NCI-H2196 (cell line): ENCODE measurements around the gene GMFB.

Experiments used
- DNase-seq: peaks from one replicate; lab custom pipeline; 2025; ENCODE audit not compliant: unreplicated experiment; lab: John Stamatoyannopoulos, UW

The GMFB gene

GRCh38 chr14:54428527-54428926 is 60.3 kb downstream of the GMFB start:
- no peak for DNase-seq

- no peak for DNase-seq
These were observed 60.9 kb downstream of the GMFB start for GRCh38 chr14:54427871-54428270.

- DNase-seq, result no peak
These were observed 63.1 kb downstream of the GMFB start for GRCh38 chr14:54425537-54426274.

GRCh38 chr14:54425068-54425467 is 63.7 kb downstream of the GMFB start:
- DNase-seq, result no peak
